Endothelial cell (in vitro differentiated cells): ENCODE measurements around the gene PDS5A. TPM values are rescaled to one million over a fixed set of nuclear protein-coding genes. Genes with fewer than 3 reads are reported as not detected.
"Not testable (repeated sequence)": the region's sequence is repeated elsewhere in the genome, so short reads cannot be mapped to it uniquely, and the experiment has no call there.

ENCODE experiments used
- DNase-seq: peaks from one replicate; pipeline ENCODE4 v3.0.0; 2021; ENCODE audit warnings: low spot score
- H3K27ac Mint-ChIP-seq: one replicate; pipeline ENCODE4 v1.8.0; 2021; ENCODE audit warnings: mixed read lengths, inconsistent platforms; ENCODE audit not compliant: unreplicated experiment
- H3K27me3 Mint-ChIP-seq: one replicate; pipeline ENCODE4 v1.8.0; 2021; ENCODE audit warnings: mild to moderate bottlenecking, moderate library complexity, mixed read lengths, inconsistent platforms; ENCODE audit not compliant: unreplicated experiment
- H3K36me3 Mint-ChIP-seq: one replicate; pipeline ENCODE4 v1.8.0; 2021; ENCODE audit warnings: mild to moderate bottlenecking, low read depth, mixed read lengths, inconsistent platforms; ENCODE audit not compliant: unreplicated experiment
- H3K4me1 Mint-ChIP-seq: one replicate; pipeline ENCODE4 v1.8.0; 2021; ENCODE audit warnings: mild to moderate bottlenecking, mixed read lengths, inconsistent platforms; ENCODE audit not compliant: unreplicated experiment
- H3K4me3 Mint-ChIP-seq: one replicate; pipeline ENCODE4 v1.8.0; 2021; ENCODE audit warnings: mild to moderate bottlenecking, mixed read lengths, inconsistent platforms; ENCODE audit not compliant: unreplicated experiment
- H3K9me3 Mint-ChIP-seq: one replicate; pipeline ENCODE4 v1.8.0; 2021; ENCODE audit warnings: mixed read lengths, inconsistent platforms; ENCODE audit not compliant: unreplicated experiment
- total RNA-seq: library from RNA; stranded (reverse); fragmentation: NEBNext Ultra II Directional; extraction: Animal tissue kit (Norgen Biotek cat#: 25700); gene quantifications from one replicate; pipeline ENCODE4 v1.2.1, GENCODE V29; 2021; ENCODE audit not compliant: unreplicated experiment
- TF ChIP-seq, protein P1 (sequence below): fragments of 200-600 bp; sonication (generic); IDR thresholded peaks from one replicate; pipeline ENCODE4 v1.5.0; 2021; ENCODE audit warnings: antibody characterized with exemption; ENCODE audit not compliant: unreplicated experiment

The PDS5A gene
- total RNA-seq, 1 donor from 2014 or later, result 57.1 TPM

DNA sequence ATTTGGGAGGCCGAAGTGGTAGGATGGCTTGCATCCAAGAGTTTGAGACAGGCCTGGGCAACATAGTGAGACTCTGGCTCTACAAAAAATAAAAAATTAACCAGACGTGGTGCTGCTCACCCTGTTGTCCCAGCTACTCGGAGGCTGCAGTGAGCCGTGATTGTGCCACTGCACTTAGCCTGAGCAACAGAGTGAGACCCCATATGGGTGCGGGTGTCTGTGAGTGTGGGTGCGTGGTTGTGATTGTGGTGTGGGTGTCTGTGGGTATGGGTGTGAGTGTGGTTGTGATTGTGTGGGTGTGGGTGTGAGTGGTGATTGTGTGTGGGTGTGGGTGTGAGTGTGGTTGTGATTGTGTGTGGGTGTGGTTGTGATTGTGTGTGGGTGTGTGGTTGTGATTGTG is 165.2 kb downstream of the PDS5A start:
- no peak for DNase-seq
- no peak overlapping the region for H3K4me3 Mint-ChIP-seq
- no peaks in the 10 kb centered on the region for H3K4me1 Mint-ChIP-seq
- H3K9me3 Mint-ChIP-seq, result no peaks in the 10 kb centered on the region
- no peak overlapping the region for H3K27ac Mint-ChIP-seq
- TF ChIP-seq, protein P1, sequence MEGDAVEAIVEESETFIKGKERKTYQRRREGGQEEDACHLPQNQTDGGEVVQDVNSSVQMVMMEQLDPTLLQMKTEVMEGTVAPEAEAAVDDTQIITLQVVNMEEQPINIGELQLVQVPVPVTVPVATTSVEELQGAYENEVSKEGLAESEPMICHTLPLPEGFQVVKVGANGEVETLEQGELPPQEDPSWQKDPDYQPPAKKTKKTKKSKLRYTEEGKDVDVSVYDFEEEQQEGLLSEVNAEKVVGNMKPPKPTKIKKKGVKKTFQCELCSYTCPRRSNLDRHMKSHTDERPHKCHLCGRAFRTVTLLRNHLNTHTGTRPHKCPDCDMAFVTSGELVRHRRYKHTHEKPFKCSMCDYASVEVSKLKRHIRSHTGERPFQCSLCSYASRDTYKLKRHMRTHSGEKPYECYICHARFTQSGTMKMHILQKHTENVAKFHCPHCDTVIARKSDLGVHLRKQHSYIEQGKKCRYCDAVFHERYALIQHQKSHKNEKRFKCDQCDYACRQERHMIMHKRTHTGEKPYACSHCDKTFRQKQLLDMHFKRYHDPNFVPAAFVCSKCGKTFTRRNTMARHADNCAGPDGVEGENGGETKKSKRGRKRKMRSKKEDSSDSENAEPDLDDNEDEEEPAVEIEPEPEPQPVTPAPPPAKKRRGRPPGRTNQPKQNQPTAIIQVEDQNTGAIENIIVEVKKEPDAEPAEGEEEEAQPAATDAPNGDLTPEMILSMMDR, result no peak
- H3K27me3 Mint-ChIP-seq, result peaks cover 9% of the 10 kb centered on the region
- peaks cover 8% of the 10 kb centered on the region for H3K36me3 Mint-ChIP-seq

DNA sequence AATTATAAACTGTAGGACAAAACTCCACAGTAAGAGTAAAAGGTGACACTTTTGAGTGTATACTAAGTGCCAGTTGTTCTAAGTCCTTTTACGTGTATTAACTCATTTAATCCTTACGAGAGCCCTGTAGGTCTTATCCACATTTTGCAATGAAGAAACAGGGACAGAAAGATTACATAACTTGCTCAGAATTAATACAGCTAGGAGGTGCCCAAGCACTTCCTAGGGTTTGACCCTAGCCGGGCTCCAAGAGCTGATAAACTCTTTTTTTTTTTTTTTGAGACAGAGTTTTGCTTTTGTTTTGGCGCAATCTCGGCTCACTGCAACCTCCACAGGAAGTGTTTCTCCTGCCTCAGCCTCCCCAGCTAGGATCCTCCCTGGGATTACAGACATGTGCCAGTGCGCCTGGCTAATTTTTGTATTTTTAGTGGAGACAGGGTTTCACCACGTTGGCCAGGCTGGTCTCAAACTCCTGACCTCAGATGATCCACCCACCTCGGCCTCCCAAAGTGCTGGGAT is 169.4 kb downstream of the PDS5A start:
- Mint-ChIP-seq H3K27me3 (peaks cover 8% of the 10 kb centered on the region), H3K36me3 (peaks cover 5% of the 10 kb centered on the region), H3K9me3 (no peaks in the 10 kb centered on the region), H3K4me1 (no peaks in the 10 kb centered on the region), H3K4me3 (no peak overlapping the region), H3K27ac (no peak overlapping the region)
- no peak for DNase-seq
- TF ChIP-seq, protein P1, result no peak

DNA sequence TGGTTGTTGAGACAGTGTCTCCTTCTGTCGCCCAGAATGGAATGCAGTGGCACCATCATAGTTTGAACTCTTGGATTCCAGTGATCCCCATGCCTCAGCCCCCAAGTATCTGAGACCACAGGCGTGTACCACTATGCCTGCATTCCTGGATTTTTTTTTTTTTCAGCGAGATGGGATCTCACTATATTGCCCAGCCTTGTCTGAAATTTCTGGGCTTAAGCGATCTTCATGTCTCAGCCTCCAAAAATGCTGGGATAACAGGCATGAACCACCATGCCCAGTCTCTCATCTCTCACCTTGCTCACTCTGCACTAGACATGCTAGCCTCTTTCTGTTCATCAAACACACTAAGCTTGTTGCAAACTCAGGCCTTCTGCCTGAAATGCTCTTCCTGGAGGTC is 175.7 kb downstream of the PDS5A start:
- Mint-ChIP-seq H3K27ac (no peak overlapping the region), H3K4me3 (no peak overlapping the region), H3K4me1 (no peaks in the 10 kb centered on the region), H3K27me3 (no peaks in the 10 kb centered on the region), H3K36me3 (no peaks in the 10 kb centered on the region), H3K9me3 (no peaks in the 10 kb centered on the region)
- DNase-seq, result no peak
- TF ChIP-seq, protein P1, result no peak

DNA sequence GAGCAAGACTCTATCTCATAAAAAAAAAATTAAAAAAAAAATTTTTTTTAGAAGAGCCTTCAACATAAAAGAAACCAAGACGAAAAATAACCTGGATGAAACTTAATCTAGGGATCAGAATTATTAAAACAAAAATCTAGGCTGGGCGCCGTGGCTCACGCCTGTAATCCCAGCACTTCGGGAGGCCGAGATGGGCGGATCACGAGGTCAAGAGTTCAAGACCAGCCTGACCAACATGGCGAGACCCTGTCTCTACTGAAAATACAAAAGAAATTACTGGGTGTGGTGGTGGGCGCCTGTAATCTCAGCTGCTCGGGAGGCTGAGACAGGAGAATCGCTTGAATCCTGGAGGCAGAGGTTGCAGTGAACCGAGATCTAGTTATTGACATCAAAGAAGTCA is 184.7 kb downstream of the PDS5A start:
- H3K27me3 Mint-ChIP-seq, result not testable (repeated sequence)

DNA sequence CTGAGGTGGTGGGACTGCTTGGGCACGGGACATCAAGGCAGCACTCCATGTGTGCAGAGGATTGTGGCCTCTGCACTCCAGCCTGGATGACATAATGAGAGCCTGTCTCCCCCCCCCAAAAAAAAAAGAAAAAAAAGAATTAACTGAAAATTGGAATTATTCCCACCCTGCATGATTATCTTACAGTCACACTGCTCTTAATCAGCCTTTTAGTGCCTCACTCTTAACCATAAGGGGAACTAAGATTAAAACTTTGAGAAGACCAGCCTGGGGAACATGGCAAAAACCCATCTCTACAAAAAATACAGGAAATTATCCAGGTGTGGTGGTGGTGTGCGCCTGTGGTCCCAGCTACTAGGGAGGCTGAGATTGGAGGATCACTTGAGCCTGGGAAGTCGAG is 185.2 kb downstream of the PDS5A start:
- TF ChIP-seq, protein P1, result no peak
- Mint-ChIP-seq H3K27ac (no peak overlapping the region), H3K27me3 (peaks cover 4% of the 10 kb centered on the region), H3K4me1 (no peaks in the 10 kb centered on the region), H3K4me3 (no peak overlapping the region), H3K9me3 (no peaks in the 10 kb centered on the region), H3K36me3 (no peaks in the 10 kb centered on the region)
- no peak for DNase-seq

More for the DNA sequence above, 184.7 kb downstream of the PDS5A start:
- not testable (repeated sequence) for H3K4me1 Mint-ChIP-seq, H3K36me3 Mint-ChIP-seq, H3K4me3 Mint-ChIP-seq, H3K9me3 Mint-ChIP-seq, DNase-seq, H3K27ac Mint-ChIP-seq
